Posterior cingulate gyrus (tissue), 11 donors: ENCODE data around the gene NCOA7.
"Not testable (repeated sequence)": the region's sequence is repeated elsewhere in the genome, so short reads cannot be mapped to it uniquely, and the experiment has no call there.

Source experiments
- DNase-seq, 10 donors: peaks; one replicate each; pipeline versions ENCODE4 v3.0.0 to v3.0.0-alpha.2; 2020 to 2021; ENCODE audit warnings: mixed read lengths in 3 of 10
- intact Hi-C: fragments of 100-400 bp; cut with DNase I; formaldehyde crosslinking; loops from one replicate; pipeline ENCODE4 v1.15.1; 2023

Gene NCOA7

GRCh38 chr6:125829433-125829832 lies 38.7 kb downstream of the NCOA7 start:
- intact Hi-C loops: no loop called here

GRCh38 chr6:125831659-125832058 lies 40.9 kb downstream of the NCOA7 start:
- DNase-seq: no peak
- intact Hi-C loops: no loop called here

More at GRCh38 chr6:125829433-125829832, 38.7 kb downstream of the NCOA7 start:
- DNase-seq: no peak

GRCh38 chr6:125832391-125833117 lies 41.8 kb downstream of the NCOA7 start:
- intact Hi-C loops: no loop called here
- DNase-seq: no peak

GRCh38 chr6:125834348-125834747 lies 43.6 kb downstream of the NCOA7 start:
- intact Hi-C loops: no loop called here

GRCh38 chr6:125835221-125835744 lies 44.5 kb downstream of the NCOA7 start:
- intact Hi-C loops: no loop called here
- DNase-seq: no peak

More at GRCh38 chr6:125834348-125834747, 43.6 kb downstream of the NCOA7 start:
- DNase-seq: no peak

GRCh38 chr6:125836466-125836865 lies 45.7 kb downstream of the NCOA7 start:
- DNase-seq: no peak
- intact Hi-C loops: no loop called here

- intact Hi-C loops: no loop called here
- peak in 2 of 10 donors; percentile 36 to 69 for DNase-seq
Observed at GRCh38 chr6:125839471-125839870, 48.7 kb downstream of the NCOA7 start.

- no peak for DNase-seq
Observed at GRCh38 chr6:125839879-125840278, 49.1 kb downstream of the NCOA7 start.

GRCh38 chr6:125841356-125842090 lies 50.8 kb downstream of the NCOA7 start:
- DNase-seq: no peak
- intact Hi-C loops: loop anchor here (5.0 kb wide), 1 partner anchor 49 kb away; the partner anchor contains the start of gene NCOA7

More at GRCh38 chr6:125839879-125840278, 49.1 kb downstream of the NCOA7 start:
- intact Hi-C loops: loop anchor here (5.0 kb wide), 1 partner anchor 48 kb away; the partner anchor contains the start of gene NCOA7

- intact Hi-C loops: loop anchor here (5.0 kb wide), 1 partner anchor 50 kb away; the partner anchor contains the start of gene NCOA7
- DNase-seq: no peak
Observed at GRCh38 chr6:125842091-125842626, 51.4 kb downstream of the NCOA7 start.

- intact Hi-C loops: loop anchor here (5.0 kb wide), 1 partner anchor 51 kb away; the partner anchor contains the start of gene NCOA7
- DNase-seq: no peak
Observed at GRCh38 chr6:125843593-125843992, 52.8 kb downstream of the NCOA7 start.

- no peak for DNase-seq
- intact Hi-C loops: loop anchor here (5.0 kb wide), 1 partner anchor 53 kb away; the partner anchor contains the start of gene NCOA7
Observed at GRCh38 chr6:125844989-125845388, 54.2 kb downstream of the NCOA7 start.

GRCh38 chr6:125846292-125847024 lies 55.7 kb downstream of the NCOA7 start:
- no peak for DNase-seq
- intact Hi-C loops: no loop called here

GRCh38 chr6:125848286-125848685 lies 57.5 kb downstream of the NCOA7 start:
- intact Hi-C loops, DNase-seq: not testable (repeated sequence)

GRCh38 chr6:125850361-125850760 lies 59.6 kb downstream of the NCOA7 start:
- DNase-seq: no peak
- intact Hi-C loops: no loop called here

GRCh38 chr6:125852587-125852986 lies 61.8 kb downstream of the NCOA7 start:
- intact Hi-C loops: no loop called here
- no peak for DNase-seq

GRCh38 chr6:125853168-125853567 lies 62.4 kb downstream of the NCOA7 start:
- intact Hi-C loops: no loop called here
- DNase-seq: no peak

- intact Hi-C loops: no loop called here
- DNase-seq: no peak
Observed at GRCh38 chr6:125853756-125854155, 63.0 kb downstream of the NCOA7 start.

GRCh38 chr6:125854355-125854754 lies 63.6 kb downstream of the NCOA7 start:
- DNase-seq: no peak
- intact Hi-C loops: no loop called here

GRCh38 chr6:125855783-125856182 lies 65.0 kb downstream of the NCOA7 start:
- intact Hi-C loops: loop anchor here (5.0 kb wide), 2 partner anchors 63 to 102 kb away; partner anchors contain the start of genes HINT3 and NCOA7
- no peak for DNase-seq
